ENCODE data around the gene C2CD5. TPM values are rescaled to one million over a fixed set of nuclear protein-coding genes. Genes with fewer than 3 reads are reported as not detected.
"Not testable (repeated sequence)": the region's sequence is repeated elsewhere in the genome, so short reads cannot be mapped to it uniquely, and the experiment has no call there.

C2CD5 gene
- total RNA-seq, 1 donor from 2014 or later, result 35.5 TPM

- no peaks in the 10 kb centered on the region for H3K4me1 Mint-ChIP-seq (ENCODE audit: low read depth)
- no peaks in the 10 kb centered on the region for H3K27me3 Mint-ChIP-seq (ENCODE audit: insufficient read depth)
- no peak overlapping the region for H3K4me3 Mint-ChIP-seq
- no peak for DNase-seq (ENCODE audit: low spot score)
- intact Hi-C loops (cut with micrococcal nuclease), result no loop called here
- H3K9me3 Mint-ChIP-seq, result no peaks in the 10 kb centered on the region
- H3K36me3 Mint-ChIP-seq (ENCODE audit: low read depth), result peaks cover 9% of the 10 kb centered on the region
- no peak overlapping the region for H3K27ac Mint-ChIP-seq
Measured at GRCh38 chr12:22458298-22458937, 85.9 kb downstream of the C2CD5 start.

GRCh38 chr12:22457085-22457484 is 87.3 kb downstream of the C2CD5 start:
- H3K4me3 Mint-ChIP-seq, result no peak overlapping the region
- peaks cover 14% of the 10 kb centered on the region for H3K36me3 Mint-ChIP-seq (ENCODE audit: low read depth)
- intact Hi-C loops (cut with micrococcal nuclease), result no loop called here

DNA sequence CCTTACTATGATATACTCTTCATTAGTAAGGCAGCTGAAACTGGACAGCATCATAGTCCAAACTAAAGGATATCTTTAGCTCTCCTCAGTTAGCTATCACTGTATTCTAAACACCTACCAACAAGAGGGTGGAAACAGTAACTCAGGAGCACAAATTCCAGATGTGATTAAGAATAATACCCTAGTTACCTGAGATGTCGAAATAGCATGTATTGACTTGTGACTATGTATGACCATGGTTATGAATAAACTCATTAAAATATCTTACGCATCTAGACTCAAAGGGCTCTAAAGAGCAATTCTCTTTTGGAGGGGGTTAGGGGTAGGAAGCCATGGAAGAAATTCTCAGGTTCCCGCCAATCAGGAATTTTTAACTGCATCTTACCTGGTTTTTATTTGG is 90.8 kb downstream of the C2CD5 start:
- no peak overlapping the region for H3K4me3 Mint-ChIP-seq
- no peaks in the 10 kb centered on the region for H3K27me3 Mint-ChIP-seq (ENCODE audit: insufficient read depth)
- H3K9me3 Mint-ChIP-seq, result no peaks in the 10 kb centered on the region
- peaks cover 12% of the 10 kb centered on the region for H3K36me3 Mint-ChIP-seq (ENCODE audit: low read depth)
- no peaks in the 10 kb centered on the region for H3K4me1 Mint-ChIP-seq (ENCODE audit: low read depth)
- no peak overlapping the region for H3K27ac Mint-ChIP-seq
- intact Hi-C loops (cut with micrococcal nuclease), result no loop called here
- no peak for DNase-seq (ENCODE audit: low spot score)

More at GRCh38 chr12:22457085-22457484, 87.3 kb downstream of the C2CD5 start:
- no peak overlapping the region for H3K27ac Mint-ChIP-seq
- no peak for DNase-seq (ENCODE audit: low spot score)
- H3K27me3 Mint-ChIP-seq (ENCODE audit: insufficient read depth), result no peaks in the 10 kb centered on the region
- H3K9me3 Mint-ChIP-seq, result no peaks in the 10 kb centered on the region
- H3K4me1 Mint-ChIP-seq (ENCODE audit: low read depth), result no peaks in the 10 kb centered on the region

GRCh38 chr12:22447223-22447622 is 97.1 kb downstream of the C2CD5 start:
- H3K36me3 Mint-ChIP-seq (ENCODE audit: low read depth), result peaks cover 2% of the 10 kb centered on the region

DNA sequence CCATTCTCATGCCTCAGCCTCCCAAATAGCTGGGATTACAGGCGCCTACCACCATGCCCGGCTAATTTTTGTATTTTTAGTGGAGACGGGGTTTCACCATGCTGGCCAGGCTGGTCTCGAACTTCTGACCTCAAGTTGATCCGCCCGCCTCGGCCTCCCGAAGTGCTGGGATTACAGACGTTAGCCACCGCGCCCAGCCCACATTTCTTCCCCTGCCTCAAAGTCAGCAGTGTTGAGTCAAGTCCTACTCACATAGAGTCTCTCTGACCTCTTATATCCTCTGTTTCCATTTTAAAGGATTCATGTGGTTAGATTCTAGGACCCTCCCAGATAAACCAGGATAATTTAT is 100.1 kb downstream of the C2CD5 start:
- not testable (repeated sequence) for H3K4me3 Mint-ChIP-seq; H3K27me3 Mint-ChIP-seq (ENCODE audit: insufficient read depth); H3K36me3 Mint-ChIP-seq (ENCODE audit: low read depth); H3K27ac Mint-ChIP-seq; H3K9me3 Mint-ChIP-seq; H3K4me1 Mint-ChIP-seq (ENCODE audit: low read depth); DNase-seq (ENCODE audit: low spot score)
- intact Hi-C loops (cut with micrococcal nuclease), result loop anchor here (5.0 kb wide), 1 partner anchor 37 kb away; no protein-coding TSS in a partner anchor

More at GRCh38 chr12:22447223-22447622, 97.1 kb downstream of the C2CD5 start:
- Mint-ChIP-seq H3K27me3 (ENCODE audit: insufficient read depth) (no peaks in the 10 kb centered on the region), H3K4me3 (no peak overlapping the region), H3K4me1 (ENCODE audit: low read depth) (no peaks in the 10 kb centered on the region), H3K27ac (no peak overlapping the region), H3K9me3 (no peaks in the 10 kb centered on the region)
- intact Hi-C loops (cut with micrococcal nuclease), result no loop called here
- no peak for DNase-seq (ENCODE audit: low spot score)

DNA sequence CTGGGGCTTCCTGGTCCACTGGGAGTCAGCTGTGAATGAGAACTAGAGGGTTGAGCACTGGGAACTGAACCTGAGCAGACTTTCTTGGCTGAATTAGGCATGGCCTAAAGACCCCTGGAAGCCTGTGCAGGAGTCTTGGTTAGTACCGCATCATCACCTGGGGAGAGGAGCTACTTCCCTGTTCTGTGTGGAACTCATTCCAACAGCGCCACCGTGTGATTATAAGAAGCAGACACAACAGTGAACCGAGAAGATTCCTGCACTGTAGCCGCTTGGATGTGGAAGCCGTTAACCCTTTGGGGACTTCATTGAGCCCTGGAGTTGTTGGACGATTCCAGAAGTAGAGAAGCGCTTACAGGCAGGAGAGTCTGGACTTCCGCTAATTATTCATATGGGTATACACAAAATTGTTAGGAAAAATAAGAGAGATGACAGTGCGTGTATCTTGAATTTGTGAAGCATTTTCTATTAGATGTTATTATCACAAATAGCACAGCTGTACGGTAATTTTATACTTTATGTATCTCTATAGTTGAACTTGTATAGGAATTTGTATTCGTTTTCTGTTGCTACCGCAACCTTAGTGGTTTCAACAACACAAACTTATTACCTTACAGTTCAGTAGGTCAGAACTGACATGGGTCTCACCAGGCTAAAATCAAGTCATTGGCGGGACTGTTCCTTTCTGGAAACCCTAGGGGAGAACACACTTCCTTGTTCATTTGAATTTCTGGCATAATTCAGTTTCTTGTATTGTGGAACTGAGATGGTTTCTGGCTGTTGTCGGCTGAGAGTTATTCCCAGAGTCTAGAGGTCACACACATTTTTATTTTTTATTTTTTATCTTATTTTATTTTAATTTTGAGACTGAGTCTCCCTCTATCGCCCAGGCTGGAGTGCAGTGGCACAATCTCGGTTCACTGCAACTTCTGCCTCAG is 100.7 kb downstream of the C2CD5 start:
- Mint-ChIP-seq H3K9me3 (no peaks in the 10 kb centered on the region), H3K4me1 (ENCODE audit: low read depth) (peaks cover 9% of the 10 kb centered on the region), H3K27me3 (ENCODE audit: insufficient read depth) (peaks cover 9% of the 10 kb centered on the region), H3K27ac (no peak overlapping the region), H3K4me3 (no peak overlapping the region), H3K36me3 (ENCODE audit: low read depth) (no peaks in the 10 kb centered on the region)
- DNase-seq (ENCODE audit: low spot score), result peak; percentile 37
- intact Hi-C loops (cut with micrococcal nuclease), result loop anchor here (1.0 to 5.0 kb wide), 6 partner anchors 17 to 746 kb away; no protein-coding TSS in a partner anchor

GRCh38 chr12:22437031-22437806 is 107.1 kb downstream of the C2CD5 start:
- Mint-ChIP-seq H3K4me3 (no peak overlapping the region), H3K27me3 (ENCODE audit: insufficient read depth) (peaks cover 9% of the 10 kb centered on the region), H3K9me3 (no peaks in the 10 kb centered on the region), H3K36me3 (ENCODE audit: low read depth) (no peaks in the 10 kb centered on the region), H3K27ac (no peak overlapping the region), H3K4me1 (ENCODE audit: low read depth) (peaks cover 12% of the 10 kb centered on the region)
- no peak for DNase-seq (ENCODE audit: low spot score)
- intact Hi-C loops (cut with micrococcal nuclease), result no loop called here

GRCh38 chr12:22435583-22435982 is 108.8 kb downstream of the C2CD5 start:
- H3K27ac Mint-ChIP-seq, result no peak overlapping the region
- H3K27me3 Mint-ChIP-seq (ENCODE audit: insufficient read depth), result peaks cover under 1% of the 10 kb centered on the region
- peaks cover 20% of the 10 kb centered on the region for H3K4me1 Mint-ChIP-seq (ENCODE audit: low read depth)
- H3K36me3 Mint-ChIP-seq (ENCODE audit: low read depth), result no peaks in the 10 kb centered on the region
- no peaks in the 10 kb centered on the region for H3K9me3 Mint-ChIP-seq
- H3K4me3 Mint-ChIP-seq, result no peak overlapping the region
- DNase-seq (ENCODE audit: low spot score), result no peak
- intact Hi-C loops (cut with micrococcal nuclease), result no loop called here

- no peaks in the 10 kb centered on the region for H3K27me3 Mint-ChIP-seq (ENCODE audit: insufficient read depth)
- H3K27ac Mint-ChIP-seq, result no peak overlapping the region
- H3K4me1 Mint-ChIP-seq (ENCODE audit: low read depth), result peaks cover 8% of the 10 kb centered on the region
- DNase-seq (ENCODE audit: low spot score), result no peak
- H3K4me3 Mint-ChIP-seq, result peak overlapping the region; percentile 12
- H3K36me3 Mint-ChIP-seq (ENCODE audit: low read depth), result no peaks in the 10 kb centered on the region
- H3K9me3 Mint-ChIP-seq, result no peaks in the 10 kb centered on the region
- intact Hi-C loops (cut with micrococcal nuclease), result no loop called here
Measured at GRCh38 chr12:22431693-22432251, 112.6 kb downstream of the C2CD5 start.

- peaks cover 6% of the 10 kb centered on the region for H3K4me1 Mint-ChIP-seq (ENCODE audit: low read depth)
- intact Hi-C loops (cut with micrococcal nuclease), result no loop called here
- no peak for DNase-seq (ENCODE audit: low spot score)
- peaks cover 2% of the 10 kb centered on the region for H3K36me3 Mint-ChIP-seq (ENCODE audit: low read depth)
- H3K27ac Mint-ChIP-seq, result no peak overlapping the region
- H3K4me3 Mint-ChIP-seq, result no peak overlapping the region
- H3K9me3 Mint-ChIP-seq, result no peaks in the 10 kb centered on the region
- no peaks in the 10 kb centered on the region for H3K27me3 Mint-ChIP-seq (ENCODE audit: insufficient read depth)
Measured at GRCh38 chr12:22416801-22417200, 127.5 kb downstream of the C2CD5 start.

- peaks cover 14% of the 10 kb centered on the region for H3K4me1 Mint-ChIP-seq (ENCODE audit: low read depth)
- DNase-seq (ENCODE audit: low spot score), result no peak
- no peak overlapping the region for H3K27ac Mint-ChIP-seq
Measured at GRCh38 chr12:22415342-22416309, 128.7 kb downstream of the C2CD5 start.

GRCh38 chr12:22414742-22415141 is 129.6 kb downstream of the C2CD5 start:
- Mint-ChIP-seq H3K27me3 (ENCODE audit: insufficient read depth) (no peaks in the 10 kb centered on the region), H3K9me3 (no peaks in the 10 kb centered on the region), H3K4me1 (ENCODE audit: low read depth) (peaks cover 20% of the 10 kb centered on the region), H3K27ac (no peak overlapping the region), H3K4me3 (no peak overlapping the region), H3K36me3 (ENCODE audit: low read depth) (peaks cover 2% of the 10 kb centered on the region)
- intact Hi-C loops (cut with micrococcal nuclease), result no loop called here
- no peak for DNase-seq (ENCODE audit: low spot score)

More at GRCh38 chr12:22415342-22416309, 128.7 kb downstream of the C2CD5 start:
- H3K27me3 Mint-ChIP-seq (ENCODE audit: insufficient read depth), result no peaks in the 10 kb centered on the region
- H3K9me3 Mint-ChIP-seq, result no peaks in the 10 kb centered on the region
- H3K4me3 Mint-ChIP-seq, result no peak overlapping the region
- H3K36me3 Mint-ChIP-seq (ENCODE audit: low read depth), result peaks cover 2% of the 10 kb centered on the region
- intact Hi-C loops (cut with micrococcal nuclease), result no loop called here

Measured in activated T-helper 1 cell treated with anti-CD3 and anti-CD28 coated beads, Interleukin-12 subunit alpha, Interleukin-12 subunit beta, Interleukin-2, Interleukin-4 antibody, amounts not matched to agents 30 ng/mL and 10 ng/mL and 1 ng/mL, durations not matched to agents 14 hours and 24 hours and 36 hours (primary cell).